Measurements from ENCODE around the gene HOXB9. TPM values are rescaled to one million over a fixed set of nuclear protein-coding genes. Genes with fewer than 3 reads are reported as not detected.

The HOXB9 gene
- total RNA-seq, 3 donors from 2014 or later (not counting 1 experiment from before 2014, with no cell fraction given): 0.12 to 1.0 (median 0.18) TPM

- intact Hi-C loops (cut with micrococcal nuclease): no loop called here
- peak overlapping the region; percentile 97 for H3K4me3 Mint-ChIP-seq
- Histone ChIP-seq H3K27me3 (ENCODE audit: control insufficient read depth, insufficient read depth, low read length) (peaks cover 36% of the 10 kb centered on the region), H3K4me3 (ENCODE audit: low read length) (no peak overlapping the region), H3K4me1 (ENCODE audit: control insufficient read depth, insufficient read depth, low read length) (peaks cover 47% of the 10 kb centered on the region), H3K27ac (ENCODE audit: low read length) (no peak overlapping the region), H3K9me3 (ENCODE audit: control insufficient read depth, insufficient read depth, low read length) (no peaks in the 10 kb centered on the region), H3K36me3 (ENCODE audit: control insufficient read depth, insufficient read depth, low read length) (no peaks in the 10 kb centered on the region)
- 51% methylated on average over 3 of the region's 7 CpGs for WGBS (ENCODE audit: insufficient coverage)
- no peaks in the 10 kb centered on the region for H3K9me3 Mint-ChIP-seq
- DNase-seq: peak in 1 of 2 donors; percentile 16
- ATAC-seq: no peak
- peak overlapping the region; percentile 86 to 89 for H3K27ac Mint-ChIP-seq
- H3K36me3 Mint-ChIP-seq: no peaks in the 10 kb centered on the region
- peaks cover 31 to 60% of the 10 kb centered on the region in 2 donors for H3K4me1 Mint-ChIP-seq
- H3K27me3 Mint-ChIP-seq (ENCODE audit: low read depth in 2 of 2): peaks cover 38 to 53% of the 10 kb centered on the region in 2 donors
- TF ChIP-seq CTCF (IDR thresholded peaks at IDR 0.05): no peak
These were observed 46.7 kb downstream of the HOXB9 start for GRCh38 chr17:48579471-48579759.

- Mint-ChIP-seq H3K27me3 (ENCODE audit: low read depth in 2 of 2) (peaks cover 37 to 48% of the 10 kb centered on the region in 2 donors), H3K4me1 (peaks cover 37 to 64% of the 10 kb centered on the region in 2 donors)
These were observed 47.3 kb downstream of the HOXB9 start for GRCh38 chr17:48578616-48579470.

GRCh38 chr17:48577946-48578615 is 48.1 kb downstream of the HOXB9 start, which contains the start of gene HOXB4:
Gene HOXB4 (minus strand): TSS chr17:48578350. CDS start chr17:48578319, 31 bp downstream.
- H3K36me3 Mint-ChIP-seq: no peaks in the 10 kb centered on the region
- H3K27me3 ChIP-seq (ENCODE audit: control insufficient read depth, insufficient read depth, low read length): peaks cover 29% of the 10 kb centered on the region
- no peak for TF ChIP-seq CTCF (IDR thresholded peaks at IDR 0.05)
- DNase-seq: peak; percentile 67 to 85
- H3K4me1 Mint-ChIP-seq: peaks cover 44 to 71% of the 10 kb centered on the region in 2 donors
- intact Hi-C loops (cut with micrococcal nuclease): no loop called here
- H3K4me1 ChIP-seq (ENCODE audit: control insufficient read depth, insufficient read depth, low read length): peaks cover 59% of the 10 kb centered on the region
- peaks cover 30 to 42% of the 10 kb centered on the region in 2 donors for H3K27me3 Mint-ChIP-seq (ENCODE audit: low read depth in 2 of 2)
- H3K9me3 ChIP-seq (ENCODE audit: control insufficient read depth, insufficient read depth, low read length): no peaks in the 10 kb centered on the region
- peak within 1 kb of the TSS; percentile 81 for H3K4me3 ChIP-seq (ENCODE audit: low read length)
- WGBS (ENCODE audit: insufficient coverage): under 1% methylated on average over 58 of the region's 58 CpGs
- H3K4me3 Mint-ChIP-seq: peak within 1 kb of the TSS; percentile 97
- H3K27ac Mint-ChIP-seq: peak within 1 kb of the TSS; percentile 86 to 89
- H3K36me3 ChIP-seq (ENCODE audit: control insufficient read depth, insufficient read depth, low read length): no peaks in the 10 kb centered on the region
- H3K9me3 Mint-ChIP-seq: no peaks in the 10 kb centered on the region
- ATAC-seq: peak; percentile 77 to 85 (median 84)
- peak within 1 kb of the TSS; percentile 55 for H3K27ac ChIP-seq (ENCODE audit: low read length)

More at GRCh38 chr17:48578616-48579470, 47.3 kb downstream of the HOXB9 start:
- H3K4me1 ChIP-seq (ENCODE audit: control insufficient read depth, insufficient read depth, low read length): peaks cover 51% of the 10 kb centered on the region
- no peaks in the 10 kb centered on the region for H3K9me3 ChIP-seq (ENCODE audit: control insufficient read depth, insufficient read depth, low read length)
- peak overlapping the region; percentile 81 for H3K4me3 ChIP-seq (ENCODE audit: low read length)
- no peak for DNase-seq
- H3K36me3 ChIP-seq (ENCODE audit: control insufficient read depth, insufficient read depth, low read length): no peaks in the 10 kb centered on the region
- Mint-ChIP-seq H3K27ac (peak overlapping the region; percentile 86 to 89), H3K9me3 (no peaks in the 10 kb centered on the region), H3K4me3 (peak overlapping the region; percentile 97), H3K36me3 (no peaks in the 10 kb centered on the region)
- peak; percentile 39 to 48 (median 44) for ATAC-seq
- peaks cover 35% of the 10 kb centered on the region for H3K27me3 ChIP-seq (ENCODE audit: control insufficient read depth, insufficient read depth, low read length)
- TF ChIP-seq CTCF (IDR thresholded peaks at IDR 0.05): no peak
- intact Hi-C loops (cut with micrococcal nuclease): no loop called here
- peak overlapping the region; percentile 51 for H3K27ac ChIP-seq (ENCODE audit: low read length)
- 12% methylated on average over 43 of the region's 43 CpGs for WGBS (ENCODE audit: insufficient coverage)

Measured in natural killer cell (primary cell).